ENCODE data around the gene PEPD. TPM values are rescaled to one million over a fixed set of nuclear protein-coding genes. Genes with fewer than 3 reads are reported as not detected.

The PEPD gene
- total RNA-seq, 1 experiment from 2014 or later = 40.5 TPM

DNA sequence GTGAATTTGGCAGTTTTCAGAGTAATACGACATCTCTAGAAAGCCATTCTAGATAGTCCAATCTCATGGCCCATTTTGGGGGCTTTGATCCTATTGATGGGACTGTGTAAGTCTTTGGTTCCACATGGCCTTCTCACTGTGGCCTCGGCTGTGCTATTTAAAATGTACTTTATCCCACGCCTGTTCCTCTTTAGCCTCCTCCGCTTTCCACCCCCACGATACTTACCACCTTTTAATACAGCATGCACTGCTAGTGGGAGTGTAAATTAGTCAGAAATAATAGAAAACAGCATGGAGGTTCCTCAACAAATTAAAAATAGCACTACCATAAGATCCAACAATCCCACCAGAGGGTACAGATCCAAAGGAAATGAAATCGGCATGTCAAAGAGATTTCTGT is 176.4 kb downstream of the PEPD start:
- no peaks in the 10 kb centered on the region for H3K9me3 ChIP-seq (ENCODE audit: control insufficient read depth in 1 of 2, insufficient read depth in 1 of 2, low read depth in 1 of 2, low read length in 2 of 2)
- H3K9ac ChIP-seq (ENCODE audit: low read length) = no peak overlapping the region
- H3K27me3 ChIP-seq (ENCODE audit: insufficient read depth, low read length) = peaks cover 16% of the 10 kb centered on the region; the same call in 1 of the 2 replicates
- no peaks in the 10 kb centered on the region for H4K20me1 ChIP-seq (ENCODE audit: insufficient read depth)
- H3K36me3 ChIP-seq (ENCODE audit: control insufficient read depth in 1 of 2, insufficient read depth in 2 of 2, low read length in 2 of 2) = no peaks in the 10 kb centered on the region
- no TSS peak for BruUV-seq (replicated peaks)
- TF ChIP-seq JUND (IDR thresholded peaks at IDR 0.05) (no peak), CTCF (IDR thresholded peaks at IDR 0.05 in 2 of 3, conservative IDR thresholded peaks at IDR 0.05 in 1 of 3; ENCODE audit: borderline replicate concordance in 1 of 3, insufficient read depth in 1 of 3, low read depth in 2 of 3, low read length in 2 of 3) (no peak), ZFX (IDR thresholded peaks at IDR 0.05) (no peak)
- TF ChIP-seq, protein P1, sequence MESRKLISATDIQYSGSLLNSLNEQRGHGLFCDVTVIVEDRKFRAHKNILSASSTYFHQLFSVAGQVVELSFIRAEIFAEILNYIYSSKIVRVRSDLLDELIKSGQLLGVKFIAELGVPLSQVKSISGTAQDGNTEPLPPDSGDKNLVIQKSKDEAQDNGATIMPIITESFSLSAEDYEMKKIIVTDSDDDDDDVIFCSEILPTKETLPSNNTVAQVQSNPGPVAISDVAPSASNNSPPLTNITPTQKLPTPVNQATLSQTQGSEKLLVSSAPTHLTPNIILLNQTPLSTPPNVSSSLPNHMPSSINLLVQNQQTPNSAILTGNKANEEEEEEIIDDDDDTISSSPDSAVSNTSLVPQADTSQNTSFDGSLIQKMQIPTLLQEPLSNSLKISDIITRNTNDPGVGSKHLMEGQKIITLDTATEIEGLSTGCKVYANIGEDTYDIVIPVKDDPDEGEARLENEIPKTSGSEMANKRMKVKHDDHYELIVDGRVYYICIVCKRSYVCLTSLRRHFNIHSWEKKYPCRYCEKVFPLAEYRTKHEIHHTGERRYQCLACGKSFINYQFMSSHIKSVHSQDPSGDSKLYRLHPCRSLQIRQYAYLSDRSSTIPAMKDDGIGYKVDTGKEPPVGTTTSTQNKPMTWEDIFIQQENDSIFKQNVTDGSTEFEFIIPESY (IDR thresholded peaks at IDR 0.05; ENCODE audit: extremely low read depth, insufficient replicate concordance, low read length) = no peak
- H3K4me3 ChIP-seq (replicated peaks in 1 of 2; ENCODE audit: low read depth in 1 of 2, low read length in 2 of 2) = no peak overlapping the region
- DNase-seq (ENCODE audit: low read depth, low spot score) (no peak), ATAC-seq (no peak)
- H2AFZ ChIP-seq (ENCODE audit: low read depth, low read length, poor library complexity, severe bottlenecking) = no peak overlapping the region
- H3K9me2 ChIP-seq (ENCODE audit: insufficient read depth) = no peaks in the 10 kb centered on the region
- no peaks in the 10 kb centered on the region for H3K4me1 ChIP-seq (ENCODE audit: control insufficient read depth in 1 of 2, insufficient read depth in 2 of 2, low read length in 2 of 2)
- RAD21 ChIA-PET (ENCODE audit: low non-redundant PET in 1 of 2, low total read pairs in 2 of 2, uncharacterized antibody in 2 of 2, unreplicated experiment in 2 of 2) = no interaction called here
- intact Hi-C loops (cut with micrococcal nuclease) = no loop called here
- H3K4me2 ChIP-seq (ENCODE audit: low read length) = no peak overlapping the region
- H3K27ac ChIP-seq (ENCODE audit: low read depth, low read length) = no peak overlapping the region
- CTCF ChIA-PET = no interaction called here
- no peaks in the 10 kb centered on the region for H3K79me2 ChIP-seq (ENCODE audit: insufficient read depth, low read length)
- POLR2A ChIA-PET = no interaction called here

DNA sequence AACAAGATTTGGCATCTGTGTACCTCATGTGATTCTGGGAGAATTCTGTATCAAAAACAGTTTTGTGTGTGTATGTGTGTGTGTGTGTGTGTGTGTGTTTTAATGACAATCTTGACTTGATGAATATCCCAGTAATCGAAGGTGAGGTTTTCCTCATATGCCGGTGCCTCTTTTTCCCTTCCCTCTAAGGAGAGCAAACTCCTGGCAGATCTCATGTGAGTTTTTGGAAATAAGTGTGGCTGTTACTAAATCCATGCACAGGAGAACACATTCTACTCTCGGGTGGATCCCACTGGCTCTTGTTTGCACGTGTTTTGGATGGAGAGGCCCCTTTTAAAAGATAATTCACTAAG is 177.0 kb downstream of the PEPD start:
- Histone ChIP-seq H3K9me3 (ENCODE audit: control insufficient read depth in 1 of 2, insufficient read depth in 1 of 2, low read depth in 1 of 2, low read length in 2 of 2) (no peaks in the 10 kb centered on the region), H3K4me1 (ENCODE audit: control insufficient read depth in 1 of 2, insufficient read depth in 2 of 2, low read length in 2 of 2) (peaks cover 0 to 4% of the 10 kb centered on the region in 2 experiments; a peak in 1 of 4 replicates), H4K20me1 (ENCODE audit: insufficient read depth) (no peaks in the 10 kb centered on the region), H3K36me3 (ENCODE audit: control insufficient read depth in 1 of 2, insufficient read depth in 2 of 2, low read length in 2 of 2) (no peaks in the 10 kb centered on the region), H3K4me2 (ENCODE audit: low read length) (no peak overlapping the region), H3K9ac (ENCODE audit: low read length) (no peak overlapping the region), H3K4me3 (replicated peaks in 1 of 2; ENCODE audit: low read depth in 1 of 2, low read length in 2 of 2) (no peak overlapping the region), H2AFZ (ENCODE audit: low read depth, low read length, poor library complexity, severe bottlenecking) (no peak overlapping the region), H3K27ac (ENCODE audit: low read depth, low read length) (no peak overlapping the region), H3K27me3 (ENCODE audit: insufficient read depth, low read length) (peaks cover 16% of the 10 kb centered on the region; the same call in 1 of the 2 replicates), H3K79me2 (ENCODE audit: insufficient read depth, low read length) (no peaks in the 10 kb centered on the region), H3K9me2 (ENCODE audit: insufficient read depth) (no peaks in the 10 kb centered on the region)
- intact Hi-C loops (cut with micrococcal nuclease) = no loop called here
- ChIA-PET CTCF (no interaction called here), POLR2A (no interaction called here), RAD21 (ENCODE audit: low non-redundant PET in 1 of 2, low total read pairs in 2 of 2, uncharacterized antibody in 2 of 2, unreplicated experiment in 2 of 2) (no interaction called here)
- TF ChIP-seq POLR2AphosphoS5 (IDR thresholded peaks at IDR 0.05; ENCODE audit: low read depth, low read length) (no peak), CTCF (IDR thresholded peaks at IDR 0.05 in 2 of 3, conservative IDR thresholded peaks at IDR 0.05 in 1 of 3; ENCODE audit: borderline replicate concordance in 1 of 3, insufficient read depth in 1 of 3, low read depth in 2 of 3, low read length in 2 of 3) (no peak)
- ATAC-seq = no peak
- DNase-seq (ENCODE audit: low read depth, low spot score) = no peak
- BruUV-seq (replicated peaks) = no TSS peak

Measured in HCT116 (cell line).